ENCODE measurements around the gene FANCC. TPM values are rescaled to one million over a fixed set of nuclear protein-coding genes. Genes with fewer than 3 reads are reported as not detected.

The FANCC gene
- total and polyA plus RNA-seq, 12 donors: 1.9 to 6.1 (median 3.3) TPM

GRCh38 chr9:95181835-95182234 lies 135.7 kb downstream of the FANCC start:
- WGBS, 4 donors: 90 to 98% (median 96%) methylated on average over 4 of the region's 4 CpGs
- Histone ChIP-seq H3K4me1 (replicated peaks in 1 of 2) (no peaks in the 10 kb centered on the region), H3K36me3 (replicated peaks in 1 of 2) (no peaks in the 10 kb centered on the region), H3K27me3 (no peaks in the 10 kb centered on the region), H3K4me3 (no peak overlapping the region), H3K9me3 (replicated peaks in 1 of 3) (no peaks in the 10 kb centered on the region), H3K27ac (no peak overlapping the region)
- no peak for DNase-seq
- intact Hi-C loops (cut with DNase I): no loop called here
- no peak for TF ChIP-seq POLR2A (IDR thresholded peaks at IDR 0.05)
- no peak for TF ChIP-seq CTCF (IDR thresholded peaks at IDR 0.05)

- no peak for DNase-seq
Measured at GRCh38 chr9:95181226-95181818, 136.2 kb downstream of the FANCC start.

GRCh38 chr9:95177617-95178016 lies 139.9 kb downstream of the FANCC start:
- intact Hi-C loops (cut with DNase I): no loop called here
- Histone ChIP-seq H3K27ac (no peak overlapping the region), H3K4me1 (replicated peaks in 1 of 2) (no peaks in the 10 kb centered on the region), H3K4me3 (no peak overlapping the region), H3K27me3 (no peaks in the 10 kb centered on the region), H3K36me3 (replicated peaks in 1 of 2) (no peaks in the 10 kb centered on the region), H3K9me3 (replicated peaks in 1 of 3) (no peaks in the 10 kb centered on the region)
- 89 to 99% (median 97%) methylated on average over 3 of the region's 3 CpGs for WGBS, 4 donors
- no peak for DNase-seq
- TF ChIP-seq POLR2A (IDR thresholded peaks at IDR 0.05): no peak
- TF ChIP-seq CTCF (IDR thresholded peaks at IDR 0.05): no peak

More at GRCh38 chr9:95181226-95181818, 136.2 kb downstream of the FANCC start:
- intact Hi-C loops (cut with DNase I): no loop called here
- 72 to 79% (median 75%) methylated on average over 3 of the region's 3 CpGs for WGBS, 4 donors
- H3K27ac ChIP-seq: no peak overlapping the region
- TF ChIP-seq CTCF (IDR thresholded peaks at IDR 0.05): peak in 5 of 6 experiments; percentile 7 to 61 (median 39)
- no peak for TF ChIP-seq POLR2A (IDR thresholded peaks at IDR 0.05)
- no peaks in the 10 kb centered on the region for H3K36me3 ChIP-seq (replicated peaks in 1 of 2)
- H3K4me3 ChIP-seq: no peak overlapping the region
- no peaks in the 10 kb centered on the region for H3K27me3 ChIP-seq
- no peaks in the 10 kb centered on the region for H3K9me3 ChIP-seq (replicated peaks in 1 of 3)
- H3K4me1 ChIP-seq (replicated peaks in 1 of 2): no peaks in the 10 kb centered on the region

- no peak overlapping the region for H3K4me3 ChIP-seq
- 95 to 100% (median 98%) methylated on average over 4 of the region's 4 CpGs for WGBS, 4 donors
- no peak for DNase-seq
- TF ChIP-seq CTCF (IDR thresholded peaks at IDR 0.05) (no peak), POLR2A (IDR thresholded peaks at IDR 0.05) (no peak)
- H3K27me3 ChIP-seq: no peaks in the 10 kb centered on the region
- intact Hi-C loops (cut with DNase I): no loop called here
- no peaks in the 10 kb centered on the region for H3K9me3 ChIP-seq (replicated peaks in 1 of 3)
- no peaks in the 10 kb centered on the region for H3K36me3 ChIP-seq (replicated peaks in 1 of 2)
- no peak overlapping the region for H3K27ac ChIP-seq
- H3K4me1 ChIP-seq (replicated peaks in 1 of 2): no peaks in the 10 kb centered on the region
Measured at GRCh38 chr9:95176755-95177319, 140.7 kb downstream of the FANCC start.
